Measurements from ENCODE around the gene HMCN2. TPM values are rescaled to one million over a fixed set of nuclear protein-coding genes. Genes with fewer than 3 reads are reported as not detected.

HMCN2 gene
- total RNA-seq, 6 experiments from 2014 or later: under 0.01 to 0.05 (median 0.02) TPM; not detected in 3

- no peak for DNase-seq
- TF ChIP-seq CTCF (IDR thresholded peaks at IDR 0.05): no peak
- no peaks in the 10 kb centered on the region for H3K9me3 Mint-ChIP-seq
- H3K4me3 Mint-ChIP-seq: no peak overlapping the region
- peaks cover 21% of the 10 kb centered on the region for H3K4me1 Mint-ChIP-seq (ENCODE audit: low read depth)
- H3K27me3 Mint-ChIP-seq (ENCODE audit: insufficient read depth): peaks cover 2% of the 10 kb centered on the region
- no peak overlapping the region for H3K27ac Mint-ChIP-seq
- peaks cover 21% of the 10 kb centered on the region for H3K36me3 Mint-ChIP-seq (ENCODE audit: low read depth)
These were observed 32.5 kb upstream of the HMCN2 start for GRCh38 chr9:130232899-130233586.

- H3K9me3 Mint-ChIP-seq: no peaks in the 10 kb centered on the region
- no peak for TF ChIP-seq CTCF (IDR thresholded peaks at IDR 0.05)
- H3K27ac Mint-ChIP-seq: no peak overlapping the region
- no peak overlapping the region for H3K4me3 Mint-ChIP-seq
- DNase-seq: no peak
- peaks cover 18% of the 10 kb centered on the region for H3K36me3 Mint-ChIP-seq (ENCODE audit: low read depth)
- peaks cover 2% of the 10 kb centered on the region for H3K27me3 Mint-ChIP-seq (ENCODE audit: insufficient read depth)
- H3K4me1 Mint-ChIP-seq (ENCODE audit: low read depth): peaks cover 21% of the 10 kb centered on the region
These were observed 32.0 kb upstream of the HMCN2 start for GRCh38 chr9:130233587-130233945.

- Mint-ChIP-seq H3K9me3 (no peaks in the 10 kb centered on the region), H3K27ac (peak overlapping the region; percentile 13; the same call in 1 of the 2 replicates), H3K27me3 (ENCODE audit: insufficient read depth) (peaks cover 6% of the 10 kb centered on the region), H3K4me1 (ENCODE audit: low read depth) (peaks cover 23% of the 10 kb centered on the region), H3K36me3 (ENCODE audit: low read depth) (peaks cover 15% of the 10 kb centered on the region), H3K4me3 (no peak overlapping the region)
- TF ChIP-seq CTCF (IDR thresholded peaks at IDR 0.05): no peak
- DNase-seq: peak; percentile 40
These were observed 31.0 kb upstream of the HMCN2 start for GRCh38 chr9:130234340-130235260.

GRCh38 chr9:130235558-130236435, 29.8 kb upstream of the HMCN2 start:
- DNase-seq: peak; percentile 10
- no peaks in the 10 kb centered on the region for H3K9me3 Mint-ChIP-seq
- peak overlapping the region; percentile 15; the same call in 1 of the 2 replicates for H3K4me3 Mint-ChIP-seq
- peaks cover 8% of the 10 kb centered on the region for H3K27me3 Mint-ChIP-seq (ENCODE audit: insufficient read depth)
- TF ChIP-seq CTCF (IDR thresholded peaks at IDR 0.05): peak; percentile 100
- H3K36me3 Mint-ChIP-seq (ENCODE audit: low read depth): peaks cover 12% of the 10 kb centered on the region
- peaks cover 32% of the 10 kb centered on the region for H3K4me1 Mint-ChIP-seq (ENCODE audit: low read depth)
- peak overlapping the region; percentile 61; the same call in 1 of the 2 replicates for H3K27ac Mint-ChIP-seq

- Mint-ChIP-seq H3K36me3 (ENCODE audit: low read depth) (peaks cover 12% of the 10 kb centered on the region), H3K4me1 (ENCODE audit: low read depth) (peaks cover 36% of the 10 kb centered on the region)
These were observed 29.0 kb upstream of the HMCN2 start for GRCh38 chr9:130236436-130236985.

More at GRCh38 chr9:130236436-130236985, 29.0 kb upstream of the HMCN2 start:
- no peaks in the 10 kb centered on the region for H3K9me3 Mint-ChIP-seq
- H3K27me3 Mint-ChIP-seq (ENCODE audit: insufficient read depth): peaks cover 8% of the 10 kb centered on the region
- no peak for DNase-seq
- H3K4me3 Mint-ChIP-seq: no peak overlapping the region
- TF ChIP-seq CTCF (IDR thresholded peaks at IDR 0.05): peak; percentile 56
- H3K27ac Mint-ChIP-seq: no peak overlapping the region
